ENCODE data around the gene GPNMB. TPM values are rescaled to one million over a fixed set of nuclear protein-coding genes. Genes with fewer than 3 reads are reported as not detected.

GPNMB gene
- total RNA-seq, 2 donors from 2014 or later, result 0.99 to 1.1 TPM

DNA sequence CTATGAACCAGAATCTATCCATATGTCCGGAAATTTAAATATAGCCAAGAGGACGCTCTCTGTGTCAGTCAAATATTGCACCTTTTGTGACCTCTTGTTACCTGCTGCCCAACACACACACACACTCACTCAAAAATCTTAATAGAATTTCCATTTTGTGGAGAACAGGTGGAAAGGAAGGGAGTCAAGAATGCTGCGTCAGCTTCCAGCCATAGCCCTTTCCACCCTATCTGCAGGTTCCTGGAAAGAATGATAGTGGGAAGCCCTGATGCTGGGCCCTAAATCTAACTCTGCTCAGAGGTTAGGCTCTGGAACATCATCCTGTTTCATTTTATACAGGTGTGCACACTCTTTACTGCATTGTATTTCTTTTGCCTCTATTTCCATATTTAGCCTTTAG lies 9.6 kb upstream of the GPNMB start:
- Mint-ChIP-seq H3K4me1 (peaks cover 9% of the 10 kb centered on the region), H3K27ac (no peak overlapping the region), H3K27me3 (ENCODE audit: insufficient read depth) (no peaks in the 10 kb centered on the region), H3K4me3 (no peak overlapping the region), H3K9me3 (no peaks in the 10 kb centered on the region), H3K36me3 (ENCODE audit: low read depth) (no peaks in the 10 kb centered on the region)
- no peak overlapping the region for H3K27ac ChIP-seq (ENCODE audit: low read depth, low read length)
- no peaks in the 10 kb centered on the region for H3K36me3 ChIP-seq (ENCODE audit: control insufficient read depth, insufficient read depth, low read length)
- TF ChIP-seq, protein P1, sequence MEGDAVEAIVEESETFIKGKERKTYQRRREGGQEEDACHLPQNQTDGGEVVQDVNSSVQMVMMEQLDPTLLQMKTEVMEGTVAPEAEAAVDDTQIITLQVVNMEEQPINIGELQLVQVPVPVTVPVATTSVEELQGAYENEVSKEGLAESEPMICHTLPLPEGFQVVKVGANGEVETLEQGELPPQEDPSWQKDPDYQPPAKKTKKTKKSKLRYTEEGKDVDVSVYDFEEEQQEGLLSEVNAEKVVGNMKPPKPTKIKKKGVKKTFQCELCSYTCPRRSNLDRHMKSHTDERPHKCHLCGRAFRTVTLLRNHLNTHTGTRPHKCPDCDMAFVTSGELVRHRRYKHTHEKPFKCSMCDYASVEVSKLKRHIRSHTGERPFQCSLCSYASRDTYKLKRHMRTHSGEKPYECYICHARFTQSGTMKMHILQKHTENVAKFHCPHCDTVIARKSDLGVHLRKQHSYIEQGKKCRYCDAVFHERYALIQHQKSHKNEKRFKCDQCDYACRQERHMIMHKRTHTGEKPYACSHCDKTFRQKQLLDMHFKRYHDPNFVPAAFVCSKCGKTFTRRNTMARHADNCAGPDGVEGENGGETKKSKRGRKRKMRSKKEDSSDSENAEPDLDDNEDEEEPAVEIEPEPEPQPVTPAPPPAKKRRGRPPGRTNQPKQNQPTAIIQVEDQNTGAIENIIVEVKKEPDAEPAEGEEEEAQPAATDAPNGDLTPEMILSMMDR (conservative IDR thresholded peaks at IDR 0.05), result no peak
- H3K4me1 ChIP-seq (ENCODE audit: control insufficient read depth, insufficient read depth, low read length), result no peaks in the 10 kb centered on the region
- no peak overlapping the region for H3K9ac ChIP-seq (ENCODE audit: extremely low read depth, low read length, poor library complexity, severe bottlenecking)
- WGBS, 2 experiments (ENCODE audit: insufficient coverage in 1 of 2, insufficient read length in 1 of 2), result 88 to 89% methylated on average over 1 to 3 of the region's 3 CpGs
- no peaks in the 10 kb centered on the region for H3K27me3 ChIP-seq (ENCODE audit: control insufficient read depth, insufficient read depth, low read length, poor library complexity, severe bottlenecking)
- no peak for DNase-seq
- H3K9me3 ChIP-seq (ENCODE audit: control insufficient read depth, low read length), result no peaks in the 10 kb centered on the region
- no peak overlapping the region for H3K4me3 ChIP-seq (ENCODE audit: low read length)

DNA sequence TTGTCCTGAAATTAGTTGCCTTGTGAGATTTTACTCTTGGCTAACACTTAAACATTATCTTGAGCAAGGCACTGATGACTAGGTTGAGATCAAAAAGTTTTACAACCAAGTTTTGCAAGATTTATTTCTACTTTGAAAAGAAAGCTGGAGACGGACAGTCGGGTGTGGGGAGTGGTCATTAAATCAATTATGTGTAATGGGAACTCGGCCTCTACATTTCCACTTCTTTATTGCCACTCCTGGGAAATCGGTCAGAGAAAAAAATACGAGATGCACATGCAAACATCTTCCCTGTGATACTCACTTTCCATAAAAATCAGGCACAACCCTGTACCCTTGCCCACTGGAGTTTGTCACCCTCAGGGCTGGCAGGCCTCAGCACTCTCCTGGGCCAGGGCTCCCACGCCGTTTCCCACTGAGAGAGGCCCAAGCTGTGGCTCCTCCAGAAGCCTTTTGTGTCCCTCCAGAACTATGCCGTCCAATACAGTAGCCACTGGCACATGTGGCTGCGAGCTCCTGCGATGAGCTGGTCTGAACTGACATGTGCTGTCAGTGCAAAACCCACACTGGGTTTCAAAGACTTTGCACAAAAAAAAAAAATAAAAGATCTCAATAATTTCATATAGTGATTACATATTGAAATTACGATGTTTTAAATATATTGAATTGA lies 7.5 kb upstream of the GPNMB start:
- Histone ChIP-seq H3K27ac (ENCODE audit: low read depth, low read length) (no peak overlapping the region), H3K27me3 (ENCODE audit: control insufficient read depth, insufficient read depth, low read length, poor library complexity, severe bottlenecking) (no peaks in the 10 kb centered on the region), H3K4me3 (ENCODE audit: low read length) (no peak overlapping the region), H3K9ac (ENCODE audit: extremely low read depth, low read length, poor library complexity, severe bottlenecking) (no peak overlapping the region), H3K9me3 (ENCODE audit: control insufficient read depth, low read length) (no peaks in the 10 kb centered on the region), H3K4me1 (ENCODE audit: control insufficient read depth, insufficient read depth, low read length) (no peaks in the 10 kb centered on the region), H3K36me3 (ENCODE audit: control insufficient read depth, insufficient read depth, low read length) (no peaks in the 10 kb centered on the region)
- 92 to 95% methylated on average over 3 to 9 of the region's 11 CpGs for WGBS, 2 experiments (ENCODE audit: insufficient coverage in 1 of 2, insufficient read length in 1 of 2)
- Mint-ChIP-seq H3K36me3 (ENCODE audit: low read depth) (no peaks in the 10 kb centered on the region), H3K27ac (no peak overlapping the region), H3K4me1 (no peaks in the 10 kb centered on the region), H3K27me3 (ENCODE audit: insufficient read depth) (no peaks in the 10 kb centered on the region), H3K9me3 (no peaks in the 10 kb centered on the region), H3K4me3 (no peak overlapping the region)
- TF ChIP-seq, protein P1 (conservative IDR thresholded peaks at IDR 0.05), result no peak
- no peak for DNase-seq

DNA sequence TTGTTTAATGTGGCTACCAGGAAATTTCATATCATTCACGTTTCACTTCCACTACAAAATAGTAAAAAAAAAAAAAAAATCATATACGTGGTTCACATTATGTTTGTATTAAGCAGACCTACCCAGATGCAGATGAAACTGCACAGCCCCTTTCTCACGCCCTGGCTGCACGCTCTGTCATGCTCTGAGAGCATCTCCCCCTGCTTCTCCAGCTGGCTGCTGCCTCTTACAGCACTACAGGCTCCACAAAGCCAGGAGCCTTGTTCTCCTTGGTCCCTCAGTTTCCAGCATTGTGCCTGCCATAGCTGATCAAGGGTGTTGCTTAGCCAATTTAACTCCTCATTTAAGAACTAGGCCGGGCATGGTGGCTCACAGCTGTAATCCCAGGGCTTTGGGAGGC lies 6.9 kb upstream of the GPNMB start:
- Mint-ChIP-seq H3K27me3 (ENCODE audit: insufficient read depth) (no peaks in the 10 kb centered on the region), H3K9me3 (no peaks in the 10 kb centered on the region), H3K27ac (no peak overlapping the region), H3K4me3 (no peak overlapping the region), H3K4me1 (no peaks in the 10 kb centered on the region), H3K36me3 (ENCODE audit: low read depth) (no peaks in the 10 kb centered on the region)
- DNase-seq, result no peak
- H3K4me1 ChIP-seq (ENCODE audit: control insufficient read depth, insufficient read depth, low read length), result no peaks in the 10 kb centered on the region
- no peaks in the 10 kb centered on the region for H3K36me3 ChIP-seq (ENCODE audit: control insufficient read depth, insufficient read depth, low read length)
- H3K9me3 ChIP-seq (ENCODE audit: control insufficient read depth, low read length), result no peaks in the 10 kb centered on the region
- WGBS, 2 experiments (ENCODE audit: insufficient coverage in 1 of 2, insufficient read length in 1 of 2), result 82 to 93% methylated on average over 3 to 5 of the region's 5 CpGs
- no peak overlapping the region for H3K4me3 ChIP-seq (ENCODE audit: low read length)
- H3K27ac ChIP-seq (ENCODE audit: low read depth, low read length), result no peak overlapping the region
- H3K27me3 ChIP-seq (ENCODE audit: control insufficient read depth, insufficient read depth, low read length, poor library complexity, severe bottlenecking), result no peaks in the 10 kb centered on the region
- no peak overlapping the region for H3K9ac ChIP-seq (ENCODE audit: extremely low read depth, low read length, poor library complexity, severe bottlenecking)
- TF ChIP-seq, protein P1 (conservative IDR thresholded peaks at IDR 0.05), result no peak
